Activated CD4-positive, CD25-positive, alpha-beta regulatory T cell treated with anti-CD3 and anti-CD28 coated beads, Interleukin-2, amount 50 U/mL, for 72 hours (primary cell): ENCODE data around the gene IGFBP5.

ENCODE experiments used
- DNase-seq: peaks from one replicate; pipeline ENCODE4 v3.0.0; 2021

IGFBP5 gene

GRCh38 chr2:216636551-216637450 is 58.5 kb downstream of the IGFBP5 start:
- no peak for DNase-seq

- no peak for DNase-seq
Measured at GRCh38 chr2:216635701-216636550, 59.4 kb downstream of the IGFBP5 start.

GRCh38 chr2:216635171-216635570 is 60.2 kb downstream of the IGFBP5 start:
- DNase-seq = no peak

- DNase-seq = no peak
Measured at GRCh38 chr2:216634370-216635148, 60.8 kb downstream of the IGFBP5 start.

GRCh38 chr2:216633616-216634369 is 61.6 kb downstream of the IGFBP5 start:
- no peak for DNase-seq

GRCh38 chr2:216632952-216633615 is 62.3 kb downstream of the IGFBP5 start, which contains the start of gene IGFBP2:
Gene IGFBP2, plus strand, starts transcription at chr2:216633420. Its CDS starts 104 bp downstream, at chr2:216633524.
- DNase-seq = no peak

- DNase-seq = no peak
Measured at GRCh38 chr2:216632346-216632951, 62.9 kb downstream of the IGFBP5 start.

GRCh38 chr2:216629784-216630183 is 65.6 kb downstream of the IGFBP5 start:
- DNase-seq = no peak

GRCh38 chr2:216626875-216627245 is 68.5 kb downstream of the IGFBP5 start:
- DNase-seq = no peak

- DNase-seq = no peak
Measured at GRCh38 chr2:216626168-216626874, 69.0 kb downstream of the IGFBP5 start.

- DNase-seq = no peak
Measured at GRCh38 chr2:216624251-216624650, 71.1 kb downstream of the IGFBP5 start.

- DNase-seq = no peak
Measured at GRCh38 chr2:216622526-216622925, 72.8 kb downstream of the IGFBP5 start.
